DMS153 treated with DMSO at 0.1 percent for 48 hours (cell line): ENCODE data around the gene MTRF1L.
A peak's percentile ranks its signal among the peaks of the same experiment; 100 is the strongest.

Source experiments
- DNase-seq: peaks from one replicate; lab custom pipeline; 2025; ENCODE audit not compliant: unreplicated experiment; lab: John Stamatoyannopoulos, UW

Gene MTRF1L

GRCh38 chr6:153002613-153003365 is at the start of gene MTRF1L:
Gene MTRF1L (minus strand): TSS chr6:153002709. CDS start chr6:153002685, 24 bp downstream.
- peak; percentile 88 for DNase-seq

- no peak for DNase-seq
Measured at GRCh38 chr6:153051801-153052200, 49.3 kb upstream of the MTRF1L start.

GRCh38 chr6:153048631-153049030 is 46.1 kb upstream of the MTRF1L start:
- no peak for DNase-seq

- no peak for DNase-seq
Measured at GRCh38 chr6:153047386-153047785, 44.9 kb upstream of the MTRF1L start.

GRCh38 chr6:153045271-153045670 is 42.8 kb upstream of the MTRF1L start:
- no peak for DNase-seq

GRCh38 chr6:153044295-153044694 is 41.8 kb upstream of the MTRF1L start:
- no peak for DNase-seq

GRCh38 chr6:153043719-153044118 is 41.2 kb upstream of the MTRF1L start:
- DNase-seq: peak; percentile 48

GRCh38 chr6:153038378-153039057 is 36.0 kb upstream of the MTRF1L start:
- no peak for DNase-seq

GRCh38 chr6:153034139-153034538 is 31.6 kb upstream of the MTRF1L start:
- DNase-seq: no peak

GRCh38 chr6:153032255-153032882 is 29.9 kb upstream of the MTRF1L start:
- peak; percentile 13 for DNase-seq

GRCh38 chr6:153031335-153031955 is 28.9 kb upstream of the MTRF1L start:
- no peak for DNase-seq

GRCh38 chr6:153028963-153029362 is 26.5 kb upstream of the MTRF1L start:
- DNase-seq: no peak

GRCh38 chr6:153028286-153028685 is 25.8 kb upstream of the MTRF1L start:
- DNase-seq: no peak

- DNase-seq: no peak
Measured at GRCh38 chr6:153027480-153027879, 25.0 kb upstream of the MTRF1L start.

- no peak for DNase-seq
Measured at GRCh38 chr6:153024709-153025017, 22.2 kb upstream of the MTRF1L start.

- peak; percentile 51 for DNase-seq
Measured at GRCh38 chr6:153023977-153024708, 21.6 kb upstream of the MTRF1L start.

- DNase-seq: no peak
Measured at GRCh38 chr6:153018355-153018754, 15.8 kb upstream of the MTRF1L start.

GRCh38 chr6:153016846-153017245 is 14.3 kb upstream of the MTRF1L start:
- DNase-seq: no peak

- DNase-seq: no peak
Measured at GRCh38 chr6:153015094-153015640, 12.7 kb upstream of the MTRF1L start.

- DNase-seq: no peak
Measured at GRCh38 chr6:153013438-153013837, 10.9 kb upstream of the MTRF1L start.

- no peak for DNase-seq
Measured at GRCh38 chr6:153012856-153013255, 10.3 kb upstream of the MTRF1L start.
